GM21526 (cell line): ENCODE measurements around the gene COL23A1.

Source experiments
- ATAC-seq: cut with Tn5 transposase; IDR thresholded peaks from one replicate; pipeline ENCODE4 v1.9.1; 2021; ENCODE audit warnings: moderate library complexity; ENCODE audit not compliant: unreplicated experiment, low FRiP score

Gene COL23A1

DNA sequence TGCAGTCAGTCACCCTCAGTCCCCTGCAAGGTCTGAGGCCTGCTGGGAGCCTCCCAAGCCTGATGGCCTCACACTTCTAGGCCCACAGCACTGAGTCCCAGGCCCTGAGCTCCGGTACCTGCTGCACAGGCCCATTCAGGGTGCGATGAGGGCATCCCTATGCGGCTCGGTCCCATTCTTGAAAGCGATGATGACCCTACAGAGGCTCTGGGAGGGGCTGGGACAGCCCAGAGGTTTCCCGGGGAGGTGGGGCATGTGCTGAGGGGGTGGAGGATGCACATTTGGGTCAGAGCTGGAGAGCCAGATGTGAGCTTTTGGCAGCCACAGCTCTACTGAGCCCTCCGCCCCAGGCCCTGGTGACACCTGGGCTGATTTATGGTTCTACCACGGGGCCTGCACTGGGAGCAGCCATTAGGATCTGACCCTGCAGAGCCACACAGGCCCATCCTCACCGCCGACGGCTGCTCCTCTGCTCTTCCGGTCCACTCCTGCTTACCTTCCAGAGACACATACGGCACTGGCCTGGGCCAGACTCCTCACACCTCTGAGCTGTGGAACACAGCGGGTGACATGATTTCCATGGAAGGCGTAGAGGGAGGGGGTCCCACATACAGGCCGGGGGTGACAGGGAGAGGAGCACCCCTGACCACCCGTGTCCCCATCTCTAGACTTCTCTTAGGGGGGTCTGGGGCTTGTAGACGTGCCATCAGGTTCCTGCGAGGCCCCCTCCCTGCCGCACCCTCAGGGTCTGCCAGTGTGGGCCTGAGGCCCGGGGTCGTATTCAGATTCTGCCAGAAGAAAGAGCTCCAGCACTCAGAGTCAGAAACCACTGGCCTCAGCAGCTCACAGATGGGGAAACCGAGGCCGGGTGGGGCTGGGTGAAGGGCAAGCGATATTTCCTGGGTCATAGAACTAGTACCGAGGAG is 53.4 kb downstream of the COL23A1 start:
- no peak for ATAC-seq

DNA sequence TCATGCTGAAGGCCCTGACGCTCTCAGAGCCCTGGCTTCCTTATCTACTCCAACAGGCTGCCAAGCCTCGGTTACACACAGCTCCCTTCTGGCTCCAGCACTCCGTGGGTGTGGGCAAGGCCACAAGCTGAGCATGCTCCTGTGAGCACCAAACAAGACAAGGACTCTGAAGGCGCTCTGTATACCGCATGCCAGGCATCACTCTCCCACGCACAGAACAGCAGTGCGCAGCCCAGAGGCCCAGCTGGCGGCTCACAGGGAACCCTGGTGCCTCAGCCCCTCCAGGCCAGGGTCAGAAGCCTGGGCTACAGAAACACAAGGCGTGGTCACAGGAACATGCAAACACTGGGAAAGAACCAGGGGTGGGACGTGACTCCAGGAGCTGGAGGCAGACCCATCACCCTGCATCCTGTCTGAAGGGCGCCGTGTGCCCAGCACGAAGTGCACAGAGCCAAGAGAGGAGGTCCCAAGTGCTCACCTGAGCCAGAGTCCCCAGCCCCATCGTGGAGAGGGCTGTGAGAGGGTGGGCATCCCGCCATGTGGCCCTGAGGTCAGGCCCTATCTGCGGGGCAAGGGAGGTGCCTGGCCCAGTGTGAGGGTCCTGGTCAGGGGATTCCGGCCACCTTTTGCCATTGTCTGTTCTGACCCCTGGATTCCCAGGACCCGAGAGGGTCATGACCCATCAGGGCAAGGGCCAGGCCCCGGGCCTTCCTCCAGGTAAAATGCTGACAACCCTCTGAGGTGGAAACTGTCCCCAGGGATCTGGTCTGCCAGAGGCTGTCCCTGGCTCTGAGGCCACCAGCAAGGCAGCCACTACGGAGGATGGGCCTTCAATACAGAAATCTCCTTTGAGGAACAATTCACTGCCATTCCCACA is 54.7 kb downstream of the COL23A1 start:
- ATAC-seq: no peak

DNA sequence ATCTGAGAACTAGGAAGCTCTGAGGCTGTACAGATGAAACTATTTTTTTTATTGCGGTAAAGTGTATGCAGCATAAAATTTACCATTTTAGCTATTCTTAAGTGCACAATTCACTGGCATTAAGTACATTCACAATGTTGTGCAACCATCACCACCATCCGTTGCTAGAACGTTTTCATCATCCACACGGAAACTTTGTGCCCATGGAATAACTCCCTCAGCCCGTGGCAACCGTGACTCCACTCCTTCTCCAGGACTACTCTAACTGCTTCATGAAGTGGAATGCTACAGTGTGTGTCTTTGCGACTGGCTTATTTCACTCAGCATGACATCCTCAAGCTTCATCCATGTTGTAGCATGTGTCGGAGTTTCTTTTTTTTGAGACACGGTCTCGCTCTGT is 57.1 kb downstream of the COL23A1 start:
- ATAC-seq: no peak

DNA sequence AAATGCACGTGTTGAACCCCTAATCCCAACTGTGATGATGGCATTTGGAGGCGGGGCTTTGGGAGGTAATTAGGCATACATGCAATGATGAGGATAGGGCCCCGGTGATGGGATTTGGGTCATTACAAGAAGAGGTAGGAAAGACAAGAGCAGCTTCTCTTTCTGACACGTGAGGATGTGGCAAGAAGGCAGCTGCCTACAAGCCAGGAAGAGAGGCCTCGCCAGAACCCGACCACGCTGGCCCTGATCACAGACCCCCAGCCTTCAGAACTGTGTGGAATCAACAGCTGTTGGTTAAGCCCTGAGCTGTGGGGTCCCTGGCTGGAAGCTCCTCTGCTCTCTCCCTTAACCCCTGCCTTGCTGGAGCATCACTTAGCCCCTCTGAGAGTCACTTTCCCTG is 57.5 kb downstream of the COL23A1 start:
- no peak for ATAC-seq

DNA sequence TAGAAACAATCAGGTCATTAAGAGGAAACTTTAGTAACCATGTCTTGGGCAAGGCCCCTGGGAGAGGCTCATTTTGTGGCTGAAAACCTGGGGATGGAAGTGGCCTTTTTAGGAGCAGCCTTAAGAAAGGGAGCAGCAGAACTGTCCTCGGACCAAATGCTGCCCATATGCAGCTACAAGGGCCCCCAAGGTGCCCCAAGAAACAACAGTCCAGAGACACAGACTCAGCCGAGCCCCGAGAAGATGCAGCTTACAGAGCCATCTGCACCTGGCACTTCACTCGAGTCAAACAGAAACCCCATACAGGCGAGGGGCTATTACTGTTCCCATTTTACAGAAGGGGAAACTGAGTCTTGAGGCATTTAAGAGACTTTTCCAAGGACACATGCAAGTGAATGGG is 58.0 kb downstream of the COL23A1 start:
- no peak for ATAC-seq

DNA sequence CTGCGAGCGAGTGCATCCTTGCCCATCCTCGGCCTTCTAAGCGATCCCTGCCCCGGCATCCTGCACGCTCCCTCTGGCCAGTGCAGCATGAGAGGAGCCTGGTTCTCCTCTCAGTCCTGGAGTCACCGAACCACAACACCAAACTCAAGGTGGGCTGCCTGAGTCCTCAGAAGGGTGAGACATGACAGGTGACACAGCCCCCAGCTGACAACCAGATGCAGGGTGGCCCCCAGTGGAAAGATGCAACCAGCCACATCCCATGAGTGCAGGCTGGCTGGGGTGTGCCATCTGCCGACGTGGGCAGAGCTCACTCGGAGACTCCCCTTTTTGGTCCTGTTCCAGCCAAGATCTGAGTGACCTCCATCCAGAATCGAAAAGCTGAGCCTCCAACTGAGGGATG is 58.4 kb downstream of the COL23A1 start:
- ATAC-seq: no peak

DNA sequence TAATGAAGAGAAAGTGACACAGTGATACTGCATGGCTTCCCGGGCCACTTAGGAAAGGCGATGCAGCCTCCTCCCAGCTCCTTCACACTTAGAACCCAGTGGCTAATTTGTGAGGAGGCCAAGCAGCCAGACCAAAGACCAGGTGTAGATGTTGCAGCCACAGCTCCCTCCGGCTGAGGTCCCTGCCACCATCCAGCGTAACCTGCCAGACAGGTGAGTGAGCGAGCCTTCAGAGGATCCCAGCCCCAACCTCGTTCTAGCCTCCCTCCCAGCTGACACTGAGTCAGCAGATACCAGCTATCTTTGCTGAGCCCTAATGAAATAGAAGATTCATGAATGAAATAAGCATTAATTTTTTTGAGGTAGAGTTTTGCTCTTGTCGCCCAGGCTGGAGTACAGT is 59.7 kb downstream of the COL23A1 start:
- ATAC-seq: no peak

DNA sequence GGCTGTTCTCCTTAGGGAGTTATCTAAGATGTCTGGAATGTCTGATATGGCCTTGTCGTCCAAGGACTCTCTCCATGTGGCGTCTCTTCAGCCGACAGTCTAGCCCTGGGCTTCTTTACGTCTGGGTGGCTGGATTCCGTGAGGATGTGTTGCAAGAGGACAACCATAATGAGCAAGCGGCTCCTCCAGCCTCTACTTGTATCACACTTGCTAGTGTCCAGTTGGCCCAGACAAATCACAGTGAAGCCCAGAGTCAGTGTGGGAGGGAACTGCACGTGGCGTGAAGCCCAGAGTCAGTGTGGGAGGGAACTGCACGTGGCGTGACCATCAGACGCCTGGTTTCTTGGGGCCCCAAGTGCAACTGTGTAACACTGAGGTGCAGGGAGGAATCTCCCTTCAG is 61.1 kb downstream of the COL23A1 start:
- ATAC-seq: no peak

DNA sequence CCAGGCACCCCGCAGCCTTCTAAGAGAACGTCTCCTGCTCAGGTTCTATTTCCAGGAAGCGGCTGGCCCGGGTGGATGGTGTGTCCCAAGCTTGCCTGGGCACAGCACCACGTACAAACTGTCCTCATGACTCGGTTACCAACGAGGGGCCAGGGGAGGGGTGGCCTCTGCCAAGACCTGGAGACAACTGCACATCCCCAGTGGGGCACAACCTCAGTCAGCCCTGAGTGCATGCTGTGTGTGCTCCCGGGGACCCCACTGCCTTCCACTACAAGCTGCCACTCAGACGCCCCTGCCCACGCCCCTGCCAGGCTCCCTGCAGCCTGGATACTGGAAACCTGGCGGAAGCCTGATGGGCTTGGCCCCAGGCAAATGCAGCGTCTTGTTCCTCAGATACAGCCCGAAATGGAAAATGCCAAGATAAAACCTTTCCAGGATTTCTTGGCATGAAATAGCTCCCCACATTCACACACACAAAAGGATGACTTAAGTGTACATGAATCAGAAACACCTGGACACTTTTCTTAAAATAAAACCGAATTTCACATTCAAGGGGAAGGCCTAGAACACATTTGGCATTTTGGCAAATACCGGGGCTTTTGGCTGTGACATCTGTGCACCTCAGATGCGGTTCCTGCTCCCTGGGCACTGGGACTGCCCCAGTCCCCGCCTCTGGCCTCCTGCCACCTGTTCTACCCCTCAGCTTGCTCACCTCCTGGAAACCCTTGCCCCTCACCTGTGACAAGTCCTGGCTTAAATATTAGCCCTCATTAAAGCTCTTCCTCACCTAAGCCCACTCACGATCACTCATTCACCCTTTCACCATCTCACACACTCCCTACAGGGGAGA is 62.5 kb downstream of the COL23A1 start:
- ATAC-seq: no peak

DNA sequence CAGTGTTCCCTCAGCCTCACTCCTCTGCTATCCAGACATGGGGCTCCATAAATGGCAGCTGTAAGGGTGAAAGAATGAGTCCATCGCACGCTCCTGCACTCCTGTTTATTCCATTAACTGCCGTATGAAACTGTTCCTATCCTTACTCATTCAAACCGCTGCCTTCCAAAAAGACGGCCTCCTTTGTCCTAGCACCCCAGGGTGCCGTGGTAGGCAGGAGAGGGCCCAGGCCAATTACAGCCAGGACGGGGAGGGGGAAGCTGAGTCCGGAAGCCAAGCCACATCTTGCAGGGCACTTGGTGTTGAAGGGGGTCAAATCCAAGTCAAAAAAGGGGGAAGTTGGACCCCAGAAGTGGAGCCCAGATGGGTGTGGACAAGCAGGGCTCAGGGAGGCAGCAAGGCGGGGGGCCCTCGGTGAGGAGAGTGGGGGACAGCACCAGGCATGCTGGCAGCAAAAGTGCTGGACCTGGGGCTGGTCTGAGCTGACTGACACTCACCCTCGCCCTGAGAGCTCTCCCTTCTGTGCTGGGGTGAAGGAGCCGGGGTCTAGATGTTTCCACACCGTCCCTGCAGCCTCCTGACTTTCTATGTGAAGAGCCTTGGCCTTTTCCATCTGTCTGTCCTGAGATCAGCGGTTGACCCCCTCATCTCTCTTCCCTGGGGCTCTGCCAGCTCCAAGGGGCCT is 63.3 kb downstream of the COL23A1 start:
- ATAC-seq: no peak

DNA sequence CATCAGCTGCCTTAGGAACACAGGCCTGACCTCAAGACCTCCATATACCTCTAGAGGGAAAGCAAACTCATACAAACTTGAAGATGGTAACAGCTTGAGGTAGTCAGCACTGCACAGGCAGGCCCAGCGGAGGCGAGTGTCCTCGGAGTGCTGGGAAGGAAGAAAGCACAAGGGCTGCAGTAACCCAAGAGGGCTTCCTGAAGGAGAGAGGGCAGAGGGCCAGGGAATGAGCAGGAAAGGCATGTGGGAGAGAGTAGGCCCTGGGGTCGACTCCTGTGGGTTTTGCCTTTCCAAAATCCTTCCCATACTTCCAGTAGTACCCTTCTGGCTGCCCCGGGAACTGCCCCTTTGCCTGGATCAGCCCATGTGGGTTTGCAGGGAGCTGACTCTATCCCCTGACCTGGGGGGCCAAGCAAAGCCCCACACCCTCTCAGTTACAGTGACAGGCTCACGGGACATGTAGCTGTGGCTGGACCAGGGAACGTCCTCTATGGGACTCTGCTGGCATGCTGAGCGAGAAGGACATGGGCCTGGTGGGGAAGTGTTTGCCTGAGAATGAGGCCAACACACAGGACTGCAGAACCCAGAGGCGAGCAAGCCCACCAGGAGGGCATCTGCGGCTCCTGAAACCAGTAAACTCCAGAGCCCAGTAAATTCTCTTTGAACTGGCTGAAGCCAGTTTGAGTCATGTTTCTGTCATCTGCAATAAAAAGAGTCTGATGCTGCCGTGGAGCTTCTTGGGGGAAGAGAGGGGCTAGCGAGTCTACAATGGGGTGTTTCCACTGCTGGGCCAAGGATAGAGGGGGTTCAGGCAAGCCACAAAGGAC is 64.1 kb downstream of the COL23A1 start:
- ATAC-seq: no peak

DNA sequence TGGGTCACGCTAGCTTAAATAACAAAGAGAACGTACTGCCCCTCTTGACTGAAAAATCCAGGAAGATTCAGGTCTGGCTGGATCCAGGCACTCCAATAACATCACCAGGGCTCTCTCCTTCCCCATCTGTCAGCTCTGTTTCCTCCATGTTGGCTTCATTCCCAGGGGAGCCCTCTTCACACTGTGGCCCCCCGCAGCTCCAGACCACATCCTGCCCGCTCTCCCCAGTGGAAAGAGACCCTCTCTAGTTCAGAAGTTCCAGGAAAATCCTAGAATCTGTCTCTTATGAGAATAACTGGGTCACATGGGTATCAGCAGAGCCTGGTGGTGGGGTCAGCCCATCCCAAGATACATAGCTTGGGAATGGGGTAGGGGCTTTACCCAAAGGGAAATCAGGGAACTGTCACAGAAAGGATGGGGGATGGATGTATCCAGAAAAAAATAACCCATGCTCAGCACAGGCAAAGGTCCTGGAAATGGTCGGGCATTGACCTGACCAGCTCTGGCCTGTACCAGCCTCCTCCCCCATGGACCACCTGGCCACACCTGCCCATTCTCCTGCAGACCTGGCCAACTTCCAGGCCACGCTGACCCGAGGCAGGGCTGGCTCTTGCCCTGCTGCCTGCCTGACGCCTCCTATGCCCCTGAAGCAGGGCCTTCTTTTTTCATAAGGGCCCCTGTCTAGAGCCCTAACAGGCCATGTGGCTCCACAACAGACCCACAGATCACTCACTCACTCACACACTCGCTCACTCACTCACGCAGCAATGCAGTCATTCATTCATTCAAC is 65.9 kb downstream of the COL23A1 start:
- ATAC-seq: no peak

DNA sequence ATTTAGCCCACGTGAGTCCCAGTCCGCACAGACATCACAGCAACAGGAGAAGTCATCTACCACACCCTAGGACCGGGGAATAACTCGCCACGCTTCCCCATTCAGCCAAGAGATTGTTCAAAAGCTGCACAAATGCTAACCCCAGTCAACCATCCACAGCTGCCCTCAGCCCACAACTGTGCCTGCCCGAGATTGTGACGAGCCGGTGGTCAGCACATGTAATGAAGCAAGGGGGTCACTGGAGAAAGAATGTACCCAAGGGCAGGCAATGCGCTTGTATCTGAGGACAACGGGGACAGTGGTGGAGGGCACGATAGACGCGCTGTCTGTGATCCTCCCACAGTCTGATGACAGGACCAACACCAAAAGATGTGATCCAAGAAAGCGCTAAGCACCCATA is 67.8 kb downstream of the COL23A1 start:
- no peak for ATAC-seq

DNA sequence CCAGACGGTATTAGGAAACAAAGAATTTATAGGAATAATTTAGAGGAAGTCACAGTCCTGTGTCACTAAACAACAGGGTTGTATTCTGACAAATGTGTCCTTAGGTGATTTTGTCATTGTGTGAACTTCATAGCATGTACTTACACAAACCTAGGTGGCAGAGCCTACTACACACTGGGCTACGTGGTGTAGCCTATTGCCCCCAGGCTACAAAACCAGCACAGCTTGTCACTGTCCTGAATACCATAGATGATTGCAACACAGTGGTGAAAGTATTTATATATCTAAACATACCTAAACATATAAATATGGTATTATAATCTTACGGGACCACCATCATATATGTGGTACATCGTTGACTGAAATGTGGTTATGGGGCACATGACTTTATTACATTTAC is 69.3 kb downstream of the COL23A1 start:
- ATAC-seq: no peak

DNA sequence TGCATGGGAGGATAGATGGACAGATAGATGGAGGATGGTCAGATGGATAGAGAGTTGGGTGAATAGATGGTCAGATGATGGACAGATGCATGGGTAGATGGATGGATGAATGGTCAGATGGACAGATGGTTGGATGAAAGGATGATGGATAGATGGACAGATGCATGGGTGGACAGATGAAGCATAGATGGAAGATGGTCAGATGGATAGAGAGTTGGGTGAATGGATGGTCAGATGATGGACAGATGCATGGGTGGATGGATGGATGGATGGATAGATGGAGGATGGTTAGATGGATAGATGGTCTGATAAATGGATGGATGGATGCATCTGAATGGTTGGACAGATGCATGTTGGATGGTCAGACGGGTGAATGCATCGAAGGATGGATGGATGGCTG is 70.4 kb downstream of the COL23A1 start:
- ATAC-seq: no peak

DNA sequence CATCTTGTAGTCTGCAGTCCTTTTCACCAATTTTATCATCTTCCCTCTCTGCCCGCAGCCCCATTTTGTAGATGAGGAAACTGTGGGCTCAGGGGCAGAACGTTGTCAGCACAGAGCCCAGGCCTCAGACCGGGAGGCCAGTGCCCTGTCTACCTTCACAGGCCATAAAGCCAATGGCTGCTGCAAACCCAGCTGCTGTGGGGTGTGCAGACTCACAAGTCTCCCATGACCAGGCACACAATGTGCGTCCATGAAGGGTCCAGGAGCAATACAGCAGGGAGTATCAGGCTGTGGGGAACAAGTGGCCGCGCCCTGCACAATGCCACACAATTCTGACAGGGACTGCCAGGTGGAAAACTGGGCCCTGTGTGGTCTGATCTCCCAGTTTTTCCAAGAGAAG is 71.0 kb downstream of the COL23A1 start:
- ATAC-seq: no peak

DNA sequence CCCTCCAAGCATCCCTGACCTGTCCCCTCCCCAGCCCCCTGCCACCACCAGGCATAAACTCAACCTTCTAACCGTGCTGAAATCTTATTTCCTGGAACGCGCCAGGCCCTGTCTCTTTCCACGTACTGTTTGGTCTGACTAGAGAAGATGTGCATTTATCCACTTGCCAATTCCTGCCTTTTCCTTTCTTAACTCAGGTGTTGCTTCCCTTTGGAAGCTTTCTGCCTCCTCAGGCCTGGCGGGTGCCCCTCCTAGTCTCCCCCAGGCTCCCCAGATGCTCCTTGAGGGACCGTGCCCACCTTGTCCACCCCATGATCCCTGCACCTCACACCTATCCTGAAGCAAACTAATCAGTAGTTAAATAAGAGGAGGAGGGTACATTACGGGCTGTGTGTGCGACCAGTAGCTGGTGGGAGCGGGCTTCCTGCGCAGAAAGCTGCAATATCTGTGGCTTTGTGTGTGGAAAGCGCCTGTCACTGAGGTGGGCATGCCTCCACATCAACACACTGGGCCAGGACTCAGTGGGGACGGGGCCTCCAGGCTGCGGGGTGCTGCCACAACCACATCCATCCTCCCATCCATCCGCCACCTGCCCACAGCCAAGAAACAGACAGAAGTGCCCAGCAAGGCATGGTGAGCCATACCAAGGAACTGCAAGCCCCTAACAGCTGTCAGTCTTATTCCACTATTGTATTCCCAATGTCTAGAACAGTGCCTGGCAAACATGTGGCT is 73.5 kb downstream of the COL23A1 start:
- ATAC-seq: no peak
